GM21717 (cell line): ENCODE measurements around the gene ING5.
"Not testable (repeated sequence)": the region's sequence is repeated elsewhere in the genome, so short reads cannot be mapped to it uniquely, and the experiment has no call there.

ENCODE experiments used
- ATAC-seq: cut with Tn5 transposase; IDR thresholded peaks from one replicate; pipeline ENCODE4 v1.9.1; 2021; ENCODE audit warnings: mild to moderate bottlenecking, moderate library complexity; ENCODE audit not compliant: unreplicated experiment

Gene ING5

GRCh38 chr2:241759067-241759807 lies 57.4 kb downstream of the ING5 start:
- ATAC-seq, result no peak

- ATAC-seq, result not testable (repeated sequence)
Measured at GRCh38 chr2:241759893-241760292, 58.1 kb downstream of the ING5 start.

GRCh38 chr2:241760301-241760771 lies 58.5 kb downstream of the ING5 start:
- ATAC-seq, result no peak

GRCh38 chr2:241762321-241762932 lies 60.6 kb downstream of the ING5 start:
- ATAC-seq, result no peak

GRCh38 chr2:241762933-241763369 lies 61.1 kb downstream of the ING5 start:
- no peak for ATAC-seq

GRCh38 chr2:241763551-241764274 lies 61.9 kb downstream of the ING5 start:
- ATAC-seq, result no peak

- ATAC-seq, result no peak
Measured at GRCh38 chr2:241764275-241765241, 62.7 kb downstream of the ING5 start.

- no peak for ATAC-seq
Measured at GRCh38 chr2:241767464-241768250, 65.8 kb downstream of the ING5 start.

- no peak for ATAC-seq
Measured at GRCh38 chr2:241768251-241768711, 66.4 kb downstream of the ING5 start.

- no peak for ATAC-seq
Measured at GRCh38 chr2:241768850-241769249, 67.0 kb downstream of the ING5 start.

- ATAC-seq, result no peak
Measured at GRCh38 chr2:241769819-241770184, 68.0 kb downstream of the ING5 start.

GRCh38 chr2:241770185-241770935 lies 68.5 kb downstream of the ING5 start:
- no peak for ATAC-seq

GRCh38 chr2:241770936-241771285 lies 69.1 kb downstream of the ING5 start:
- no peak for ATAC-seq

- no peak for ATAC-seq
Measured at GRCh38 chr2:241771286-241772062, 69.6 kb downstream of the ING5 start.

- ATAC-seq, result no peak
Measured at GRCh38 chr2:241772063-241772499, 70.2 kb downstream of the ING5 start.

GRCh38 chr2:241773511-241774418 lies 71.9 kb downstream of the ING5 start:
- no peak for ATAC-seq
